ENCODE measurements around the gene SRBD1. TPM values are rescaled to one million over a fixed set of nuclear protein-coding genes. Genes with fewer than 3 reads are reported as not detected.

The SRBD1 gene
- total RNA-seq, 1 donor from 2014 or later: 18.3 TPM

GRCh38 chr2:45382744-45383143 is 228.3 kb downstream of the SRBD1 start:
- Mint-ChIP-seq H3K4me1 (ENCODE audit: low read depth) (no peaks in the 10 kb centered on the region), H3K27me3 (ENCODE audit: insufficient read depth) (no peaks in the 10 kb centered on the region), H3K4me3 (no peak overlapping the region), H3K9me3 (no peaks in the 10 kb centered on the region), H3K36me3 (ENCODE audit: low read depth) (peaks cover 3% of the 10 kb centered on the region), H3K27ac (no peak overlapping the region)
- no peak for DNase-seq (ENCODE audit: low spot score)
- intact Hi-C loops (cut with micrococcal nuclease): no loop called here

GRCh38 chr2:45380131-45380836 is 230.8 kb downstream of the SRBD1 start:
- Mint-ChIP-seq H3K4me1 (ENCODE audit: low read depth) (no peaks in the 10 kb centered on the region), H3K27me3 (ENCODE audit: insufficient read depth) (no peaks in the 10 kb centered on the region), H3K9me3 (no peaks in the 10 kb centered on the region), H3K4me3 (no peak overlapping the region), H3K36me3 (ENCODE audit: low read depth) (no peaks in the 10 kb centered on the region), H3K27ac (no peak overlapping the region)
- no peak for DNase-seq (ENCODE audit: low spot score)
- intact Hi-C loops (cut with micrococcal nuclease): no loop called here

GRCh38 chr2:45379399-45380087 is 231.5 kb downstream of the SRBD1 start:
- Mint-ChIP-seq H3K27me3 (ENCODE audit: insufficient read depth) (no peaks in the 10 kb centered on the region), H3K9me3 (no peaks in the 10 kb centered on the region), H3K27ac (no peak overlapping the region), H3K4me1 (ENCODE audit: low read depth) (no peaks in the 10 kb centered on the region), H3K36me3 (ENCODE audit: low read depth) (no peaks in the 10 kb centered on the region), H3K4me3 (no peak overlapping the region)
- intact Hi-C loops (cut with micrococcal nuclease): no loop called here
- no peak for DNase-seq (ENCODE audit: low spot score)

GRCh38 chr2:45373534-45373933 is 237.5 kb downstream of the SRBD1 start:
- no peak for DNase-seq (ENCODE audit: low spot score)
- Mint-ChIP-seq H3K27me3 (ENCODE audit: insufficient read depth) (peaks cover 4% of the 10 kb centered on the region), H3K27ac (no peak overlapping the region), H3K4me3 (no peak overlapping the region), H3K4me1 (ENCODE audit: low read depth) (no peaks in the 10 kb centered on the region), H3K9me3 (no peaks in the 10 kb centered on the region), H3K36me3 (ENCODE audit: low read depth) (no peaks in the 10 kb centered on the region)
- intact Hi-C loops (cut with micrococcal nuclease): loop anchor here (2.0 kb wide), 1 partner anchor 23 kb away; no protein-coding TSS in a partner anchor

- H3K36me3 Mint-ChIP-seq (ENCODE audit: low read depth): no peaks in the 10 kb centered on the region
- intact Hi-C loops (cut with micrococcal nuclease): no loop called here
- no peak overlapping the region for H3K27ac Mint-ChIP-seq
- no peaks in the 10 kb centered on the region for H3K4me1 Mint-ChIP-seq (ENCODE audit: low read depth)
- no peak for DNase-seq (ENCODE audit: low spot score)
- H3K27me3 Mint-ChIP-seq (ENCODE audit: insufficient read depth): peaks cover 4% of the 10 kb centered on the region
- no peak overlapping the region for H3K4me3 Mint-ChIP-seq
- H3K9me3 Mint-ChIP-seq: no peaks in the 10 kb centered on the region
Measured at GRCh38 chr2:45370369-45370768, 240.7 kb downstream of the SRBD1 start.

GRCh38 chr2:45368792-45369191 is 242.3 kb downstream of the SRBD1 start:
- no peak for DNase-seq (ENCODE audit: low spot score)
- no peaks in the 10 kb centered on the region for H3K4me1 Mint-ChIP-seq (ENCODE audit: low read depth)
- intact Hi-C loops (cut with micrococcal nuclease): no loop called here
- no peak overlapping the region for H3K27ac Mint-ChIP-seq
- no peaks in the 10 kb centered on the region for H3K36me3 Mint-ChIP-seq (ENCODE audit: low read depth)
- peaks cover 13% of the 10 kb centered on the region for H3K27me3 Mint-ChIP-seq (ENCODE audit: insufficient read depth)
- no peaks in the 10 kb centered on the region for H3K9me3 Mint-ChIP-seq
- H3K4me3 Mint-ChIP-seq: no peak overlapping the region

GRCh38 chr2:45361666-45362065 is 249.4 kb downstream of the SRBD1 start:
- Mint-ChIP-seq H3K9me3 (no peaks in the 10 kb centered on the region), H3K36me3 (ENCODE audit: low read depth) (no peaks in the 10 kb centered on the region), H3K4me1 (ENCODE audit: low read depth) (no peaks in the 10 kb centered on the region), H3K4me3 (no peak overlapping the region), H3K27me3 (ENCODE audit: insufficient read depth) (peaks cover 9% of the 10 kb centered on the region), H3K27ac (no peak overlapping the region)
- intact Hi-C loops (cut with micrococcal nuclease): no loop called here
- DNase-seq (ENCODE audit: low spot score): no peak

- no peaks in the 10 kb centered on the region for H3K4me1 Mint-ChIP-seq (ENCODE audit: low read depth)
- H3K4me3 Mint-ChIP-seq: no peak overlapping the region
- H3K27me3 Mint-ChIP-seq (ENCODE audit: insufficient read depth): peaks cover 3% of the 10 kb centered on the region
- no peaks in the 10 kb centered on the region for H3K9me3 Mint-ChIP-seq
- H3K27ac Mint-ChIP-seq: no peak overlapping the region
- no peaks in the 10 kb centered on the region for H3K36me3 Mint-ChIP-seq (ENCODE audit: low read depth)
- intact Hi-C loops (cut with micrococcal nuclease): no loop called here
- DNase-seq (ENCODE audit: low spot score): no peak
Measured at GRCh38 chr2:45354776-45355175, 256.3 kb downstream of the SRBD1 start.

- no peaks in the 10 kb centered on the region for H3K9me3 Mint-ChIP-seq
- no peaks in the 10 kb centered on the region for H3K36me3 Mint-ChIP-seq (ENCODE audit: low read depth)
- H3K27ac Mint-ChIP-seq: no peak overlapping the region
- intact Hi-C loops (cut with micrococcal nuclease): no loop called here
- peaks cover 3% of the 10 kb centered on the region for H3K27me3 Mint-ChIP-seq (ENCODE audit: insufficient read depth)
- no peak overlapping the region for H3K4me3 Mint-ChIP-seq
- no peak for DNase-seq (ENCODE audit: low spot score)
- no peaks in the 10 kb centered on the region for H3K4me1 Mint-ChIP-seq (ENCODE audit: low read depth)
Measured at GRCh38 chr2:45353879-45354278, 257.2 kb downstream of the SRBD1 start.

GRCh38 chr2:45352506-45352905 is 258.6 kb downstream of the SRBD1 start:
- Mint-ChIP-seq H3K36me3 (ENCODE audit: low read depth) (no peaks in the 10 kb centered on the region), H3K4me1 (ENCODE audit: low read depth) (no peaks in the 10 kb centered on the region), H3K9me3 (no peaks in the 10 kb centered on the region), H3K27me3 (ENCODE audit: insufficient read depth) (peaks cover 3% of the 10 kb centered on the region), H3K4me3 (no peak overlapping the region), H3K27ac (no peak overlapping the region)
- DNase-seq (ENCODE audit: low spot score): no peak
- intact Hi-C loops (cut with micrococcal nuclease): no loop called here

GRCh38 chr2:45345331-45346234 is 265.5 kb downstream of the SRBD1 start:
- no peaks in the 10 kb centered on the region for H3K9me3 Mint-ChIP-seq
- H3K27ac Mint-ChIP-seq: no peak overlapping the region
- no peaks in the 10 kb centered on the region for H3K27me3 Mint-ChIP-seq (ENCODE audit: insufficient read depth)
- intact Hi-C loops (cut with micrococcal nuclease): no loop called here
- DNase-seq (ENCODE audit: low spot score): no peak
- no peaks in the 10 kb centered on the region for H3K4me1 Mint-ChIP-seq (ENCODE audit: low read depth)
- no peak overlapping the region for H3K4me3 Mint-ChIP-seq
- H3K36me3 Mint-ChIP-seq (ENCODE audit: low read depth): no peaks in the 10 kb centered on the region

GRCh38 chr2:45344502-45344901 is 266.6 kb downstream of the SRBD1 start:
- no peaks in the 10 kb centered on the region for H3K36me3 Mint-ChIP-seq (ENCODE audit: low read depth)
- no peak overlapping the region for H3K4me3 Mint-ChIP-seq
- no peaks in the 10 kb centered on the region for H3K9me3 Mint-ChIP-seq
- no peak overlapping the region for H3K27ac Mint-ChIP-seq
- H3K27me3 Mint-ChIP-seq (ENCODE audit: insufficient read depth): no peaks in the 10 kb centered on the region
- no peaks in the 10 kb centered on the region for H3K4me1 Mint-ChIP-seq (ENCODE audit: low read depth)
- intact Hi-C loops (cut with micrococcal nuclease): no loop called here
- no peak for DNase-seq (ENCODE audit: low spot score)

GRCh38 chr2:45344071-45344470 is 267.0 kb downstream of the SRBD1 start:
- Mint-ChIP-seq H3K27ac (no peak overlapping the region), H3K4me1 (ENCODE audit: low read depth) (no peaks in the 10 kb centered on the region), H3K4me3 (no peak overlapping the region), H3K27me3 (ENCODE audit: insufficient read depth) (no peaks in the 10 kb centered on the region), H3K9me3 (no peaks in the 10 kb centered on the region), H3K36me3 (ENCODE audit: low read depth) (no peaks in the 10 kb centered on the region)
- intact Hi-C loops (cut with micrococcal nuclease): no loop called here
- no peak for DNase-seq (ENCODE audit: low spot score)

Data from activated T-helper 1 cell treated with anti-CD3 and anti-CD28 coated beads, Interleukin-12 subunit alpha, Interleukin-12 subunit beta, Interleukin-2, Interleukin-4 antibody, amounts not matched to agents 30 ng/mL and 10 ng/mL and 1 ng/mL, durations not matched to agents 14 hours and 24 hours and 36 hours (primary cell).